Epithelial cell of prostate (primary cell): Measurements from ENCODE around the gene NRXN3.

Experiments used
- DNase-seq: peaks from one replicate; pipeline ENCODE4 v3.0.0-alpha.2; 2011; ENCODE audit warnings: low read depth, low spot score
- H3K27ac ChIP-seq: fragments of 450-650 bp; 2 replicates; pipeline ENCODE4 v1.5.1; 2017; ENCODE audit warnings: mild to moderate bottlenecking

The NRXN3 gene

GRCh38 chr14:78232231-78233000 is 62.2 kb downstream of the NRXN3 start:
- no peak overlapping the region for H3K27ac ChIP-seq

GRCh38 chr14:78238141-78238540 is 68.0 kb downstream of the NRXN3 start:
- no peak for DNase-seq
- H3K27ac ChIP-seq, result no peak overlapping the region

More at GRCh38 chr14:78232231-78233000, 62.2 kb downstream of the NRXN3 start:
- DNase-seq, result no peak

GRCh38 chr14:78240567-78240966 is 70.4 kb downstream of the NRXN3 start:
- no peak for DNase-seq
- H3K27ac ChIP-seq, result no peak overlapping the region

- no peak for DNase-seq
- H3K27ac ChIP-seq, result no peak overlapping the region
These were observed 71.9 kb downstream of the NRXN3 start for GRCh38 chr14:78242086-78242485.

- no peak overlapping the region for H3K27ac ChIP-seq
- DNase-seq, result no peak
These were observed 73.0 kb downstream of the NRXN3 start for GRCh38 chr14:78243187-78243586.

GRCh38 chr14:78245238-78245637 is 75.1 kb downstream of the NRXN3 start:
- no peak overlapping the region for H3K27ac ChIP-seq
- DNase-seq, result no peak

- DNase-seq, result no peak
These were observed 78.4 kb downstream of the NRXN3 start for GRCh38 chr14:78248501-78249090.

GRCh38 chr14:78251308-78251707 is 81.1 kb downstream of the NRXN3 start:
- no peak overlapping the region for H3K27ac ChIP-seq
- no peak for DNase-seq

More at GRCh38 chr14:78248501-78249090, 78.4 kb downstream of the NRXN3 start:
- no peak overlapping the region for H3K27ac ChIP-seq

GRCh38 chr14:78253986-78254385 is 83.8 kb downstream of the NRXN3 start:
- H3K27ac ChIP-seq, result peak overlapping the region; percentile 45
- peak; percentile 73 for DNase-seq

- peak; percentile 49 for DNase-seq
- H3K27ac ChIP-seq, result peak overlapping the region; percentile 45
These were observed 84.8 kb downstream of the NRXN3 start for GRCh38 chr14:78254911-78255461.

- H3K27ac ChIP-seq, result no peak overlapping the region
- no peak for DNase-seq
These were observed 89.7 kb downstream of the NRXN3 start for GRCh38 chr14:78259831-78260230.

- H3K27ac ChIP-seq, result no peak overlapping the region
- no peak for DNase-seq
These were observed 108.5 kb downstream of the NRXN3 start for GRCh38 chr14:78278464-78279250.

- DNase-seq, result no peak
- H3K27ac ChIP-seq, result no peak overlapping the region
These were observed 112.3 kb downstream of the NRXN3 start for GRCh38 chr14:78282437-78282836.

GRCh38 chr14:78286210-78286609 is 116.0 kb downstream of the NRXN3 start:
- no peak overlapping the region for H3K27ac ChIP-seq
- DNase-seq, result no peak

GRCh38 chr14:78292003-78292402 is 121.8 kb downstream of the NRXN3 start:
- H3K27ac ChIP-seq, result no peak overlapping the region
- DNase-seq, result no peak

- H3K27ac ChIP-seq, result no peak overlapping the region
- no peak for DNase-seq
These were observed 127.7 kb downstream of the NRXN3 start for GRCh38 chr14:78297858-78298257.

GRCh38 chr14:78298298-78298697 is 128.1 kb downstream of the NRXN3 start:
- DNase-seq, result no peak
- no peak overlapping the region for H3K27ac ChIP-seq

- no peak overlapping the region for H3K27ac ChIP-seq
- no peak for DNase-seq
These were observed 132.7 kb downstream of the NRXN3 start for GRCh38 chr14:78302841-78303240.

- H3K27ac ChIP-seq, result no peak overlapping the region
- DNase-seq, result no peak
These were observed 137.5 kb downstream of the NRXN3 start for GRCh38 chr14:78307671-78308070.

GRCh38 chr14:78308079-78308478 is 137.9 kb downstream of the NRXN3 start:
- H3K27ac ChIP-seq, result no peak overlapping the region
- DNase-seq, result no peak

- DNase-seq, result no peak
- H3K27ac ChIP-seq, result no peak overlapping the region
These were observed 140.1 kb downstream of the NRXN3 start for GRCh38 chr14:78310272-78310671.
